GM18508 (cell line): ENCODE data around the gene TSSK1B.
"Not testable (repeated sequence)": the region's sequence is repeated elsewhere in the genome, so short reads cannot be mapped to it uniquely, and the experiment has no call there.

Experiments
- ATAC-seq: cut with Tn5 transposase; IDR thresholded peaks from one replicate; pipeline ENCODE4 v1.9.1; 2021; ENCODE audit warnings: moderate number of reproducible peaks; ENCODE audit not compliant: insufficient read depth, unreplicated experiment

Gene TSSK1B

GRCh38 chr5:113404269-113404668 lies 30.5 kb downstream of the TSSK1B start:
- no peak for ATAC-seq

GRCh38 chr5:113397986-113398385 lies 36.8 kb downstream of the TSSK1B start:
- not testable (repeated sequence) for ATAC-seq

- ATAC-seq = no peak
Observed at GRCh38 chr5:113397046-113397445, 37.7 kb downstream of the TSSK1B start.

- ATAC-seq = no peak
Observed at GRCh38 chr5:113394658-113395057, 40.1 kb downstream of the TSSK1B start.

DNA sequence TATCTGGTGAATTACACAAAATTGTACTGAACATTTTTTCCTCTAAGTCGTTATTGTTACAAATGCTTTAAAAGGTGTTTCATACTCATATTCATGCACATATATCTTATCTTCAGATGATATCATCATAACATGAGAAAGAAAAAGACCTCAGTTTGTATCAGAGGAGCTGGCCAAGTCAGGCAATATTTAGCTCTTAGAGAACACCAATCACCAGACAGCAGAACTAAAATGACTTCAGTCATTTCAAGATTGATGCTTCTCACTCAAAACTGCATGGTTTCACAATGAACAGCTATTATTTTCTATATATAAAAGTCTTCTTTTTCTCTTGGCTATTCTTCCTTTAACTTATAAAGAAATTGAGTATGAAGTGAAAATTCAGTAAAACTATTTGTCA lies 44.6 kb downstream of the TSSK1B start:
- ATAC-seq = no peak

DNA sequence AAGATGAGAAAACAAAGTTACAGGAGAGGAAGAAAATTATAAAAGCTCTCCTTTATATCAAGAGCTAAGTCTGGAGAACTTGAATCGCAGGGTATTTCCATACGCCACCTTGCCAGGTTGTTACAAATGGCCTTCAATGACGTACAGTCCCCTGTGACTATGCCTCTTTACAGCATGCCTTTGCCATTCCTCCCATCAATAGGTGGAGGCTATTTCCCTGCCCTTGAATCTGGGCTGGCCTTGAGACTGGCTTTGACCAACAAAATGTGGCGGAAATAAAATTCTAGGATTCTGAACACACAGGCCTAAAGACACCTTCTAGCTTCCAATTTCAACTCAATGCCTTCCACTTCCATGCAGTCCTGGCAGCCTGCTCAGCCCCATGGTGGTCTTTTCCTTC lies 45.7 kb downstream of the TSSK1B start:
- ATAC-seq = no peak

GRCh38 chr5:113387844-113388243 lies 46.9 kb downstream of the TSSK1B start:
- ATAC-seq = no peak

- no peak for ATAC-seq
Observed at GRCh38 chr5:113384782-113385285, 50.0 kb downstream of the TSSK1B start.

DNA sequence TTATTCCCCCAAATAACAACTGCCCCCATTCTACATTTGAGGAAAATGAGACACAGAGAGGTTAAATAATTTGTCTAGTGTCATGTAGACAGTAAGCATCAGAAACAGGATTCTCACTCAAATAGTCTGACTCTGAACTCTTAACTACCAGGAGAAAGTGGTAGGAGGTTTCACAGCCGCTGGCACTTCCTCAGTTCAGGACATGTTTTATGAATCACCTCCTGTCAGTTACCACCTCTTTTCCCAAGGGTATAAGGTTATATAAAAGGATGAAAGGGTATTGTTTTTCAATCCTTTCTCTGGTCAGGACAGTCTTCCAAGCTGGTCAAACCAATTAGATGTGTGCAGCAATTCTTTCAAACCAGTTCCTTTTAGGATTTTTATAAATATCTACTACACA lies 52.1 kb downstream of the TSSK1B start:
- no peak for ATAC-seq
